HG02798 (cell line): ENCODE data around the gene C4orf54.

Source experiments
- ATAC-seq: cut with Tn5 transposase; IDR thresholded peaks from one replicate; pipeline ENCODE4 v1.9.1; 2021; ENCODE audit warnings: mild to moderate bottlenecking; ENCODE audit not compliant: unreplicated experiment, poor library complexity

Gene C4orf54

GRCh38 chr4:99657798-99658197 lies at the start of gene C4orf54:
Gene C4orf54, minus strand, starts transcription at chr4:99657828. Its CDS starts 3,180 bp downstream, at chr4:99654648.
- ATAC-seq, result no peak

GRCh38 chr4:99705891-99706290 lies 48.3 kb upstream of the C4orf54 start:
- ATAC-seq, result no peak

GRCh38 chr4:99696801-99697200 lies 39.2 kb upstream of the C4orf54 start:
- no peak for ATAC-seq

GRCh38 chr4:99693140-99693539 lies 35.5 kb upstream of the C4orf54 start:
- no peak for ATAC-seq

GRCh38 chr4:99690990-99691389 lies 33.4 kb upstream of the C4orf54 start:
- no peak for ATAC-seq

GRCh38 chr4:99690472-99690871 lies 32.8 kb upstream of the C4orf54 start:
- ATAC-seq, result no peak

- ATAC-seq, result no peak
These were observed 29.5 kb upstream of the C4orf54 start for GRCh38 chr4:99687120-99687519.

GRCh38 chr4:99685234-99685633 lies 27.6 kb upstream of the C4orf54 start:
- no peak for ATAC-seq

GRCh38 chr4:99683895-99684294 lies 26.3 kb upstream of the C4orf54 start:
- ATAC-seq, result no peak

GRCh38 chr4:99679976-99680375 lies 22.3 kb upstream of the C4orf54 start:
- ATAC-seq, result no peak

GRCh38 chr4:99679204-99679603 lies 21.6 kb upstream of the C4orf54 start:
- ATAC-seq, result no peak

GRCh38 chr4:99677161-99677560 lies 19.5 kb upstream of the C4orf54 start:
- ATAC-seq, result no peak

- no peak for ATAC-seq
These were observed 12.9 kb upstream of the C4orf54 start for GRCh38 chr4:99670409-99671073.

GRCh38 chr4:99669084-99669483 lies 11.5 kb upstream of the C4orf54 start:
- ATAC-seq, result no peak

GRCh38 chr4:99668472-99668871 lies 10.8 kb upstream of the C4orf54 start:
- no peak for ATAC-seq

GRCh38 chr4:99665983-99666382 lies 8.4 kb upstream of the C4orf54 start:
- ATAC-seq, result no peak

GRCh38 chr4:99664716-99665115 lies 7.1 kb upstream of the C4orf54 start:
- ATAC-seq, result no peak

GRCh38 chr4:99661907-99662306 lies 4.3 kb upstream of the C4orf54 start:
- no peak for ATAC-seq

GRCh38 chr4:99658666-99659065 lies 1.0 kb upstream of the C4orf54 start:
- no peak for ATAC-seq

GRCh38 chr4:99655308-99656081 lies 2.1 kb downstream of the C4orf54 start:
- no peak for ATAC-seq

GRCh38 chr4:99654361-99654761 lies 3.3 kb downstream of the C4orf54 start:
- ATAC-seq, result no peak

GRCh38 chr4:99653916-99654315 lies 3.7 kb downstream of the C4orf54 start:
- ATAC-seq, result no peak
